H1 (cell line): ENCODE data around the gene CASD1. TPM values are rescaled to one million over a fixed set of nuclear protein-coding genes. Genes with fewer than 3 reads are reported as not detected.

Source experiments
- CREB1 ChIP-seq: IDR thresholded peaks from 2 replicates; pipeline ENCODE4 v1.6.1; 2012; ENCODE audit warnings: inconsistent platforms
- GTF2F1 ChIP-seq: IDR thresholded peaks from 2 replicates; pipeline ENCODE4 v1.6.1; 2012; ENCODE audit warnings: low read depth, low read length, improper control_type of control experiment, borderline replicate concordance
- JUN ChIP-seq: IDR thresholded peaks from 2 replicates; pipeline ENCODE4 v1.6.1; 2011; ENCODE audit warnings: low read depth, mild to moderate bottlenecking, improper control_type of control experiment, low read length
- SIN3A ChIP-seq, 2 experiments: IDR thresholded peaks in 1 of 2; conservative IDR thresholded peaks in 1 of 2; 2 replicates each; pipeline ENCODE4 v1.6.1; 2011 to 2012; ENCODE audit warnings: low read length in 2 of 2, improper control_type of control experiment in 1 of 2, low read depth in 1 of 2, mild to moderate bottlenecking in 1 of 2
- SIRT6 ChIP-seq: IDR thresholded peaks from one replicate; pipeline ENCODE4 v1.7.1; 2012; ENCODE audit warnings: low read length, inconsistent platforms
- SIX5 ChIP-seq: IDR thresholded peaks from 2 replicates; pipeline ENCODE4 v1.6.1; 2011; ENCODE audit warnings: mild to moderate bottlenecking, low read depth, low read length
- SP2 ChIP-seq: IDR thresholded peaks from 2 replicates; pipeline ENCODE4 v1.6.1; 2012; ENCODE audit warnings: mild to moderate bottlenecking, low read length, inconsistent platforms
- TBP ChIP-seq: IDR thresholded peaks from 2 replicates; pipeline ENCODE4 v1.6.1; 2011; ENCODE audit warnings: low read depth, low read length, improper control_type of control experiment
- ZNF274 ChIP-seq: IDR thresholded peaks from 2 replicates; pipeline ENCODE4 v1.7.0; 2012; ENCODE audit warnings: low read length, borderline replicate concordance; ENCODE audit errors: extremely low read depth
- polyA plus RNA-seq, 7 experiments: library from polyadenylated mRNA; depleted of rRNA in 3 of 7; stranded (reverse) in 5 of 7; unstranded in 2 of 7; fragments of >200 nt in 5 of 7; fragments of 200-250 nt in 2 of 7; gene quantifications; 1 replicate in 5 of 7; 2 replicates in 1 of 7; 4 replicates in 1 of 7; pipeline versions ENCODE4 v1.2.1 to v1.2.3, GENCODE V29; 2011 to 2013; ENCODE audit warnings: missing spikeins in 2 of 7, mixed read lengths in 2 of 7
- total RNA-seq: library from RNA; stranded (reverse); fragmentation: NEBNext Ultra II Directional; extraction: Animal tissue kit (Norgen Biotek cat#: 25700); gene quantifications from 2 replicates; pipeline ENCODE4 v1.2.1, GENCODE V29; 2021
- TF ChIP-seq, protein P1 (sequence below): fragments of 300-600 bp; sonication (generic); IDR thresholded peaks from 2 replicates; pipeline ENCODE4 v1.7.1; 2012; ENCODE audit warnings: low read length, moderate library complexity, mild to moderate bottlenecking, inconsistent platforms; ENCODE audit not compliant: insufficient replicate concordance

CASD1 gene
- total and polyA plus RNA-seq, 2 of the 8 experiments (the other 6 are each of a cell fraction or from before 2014, with no cell fraction given): 14.2 to 18.8 TPM

- TF ChIP-seq, protein P1, sequence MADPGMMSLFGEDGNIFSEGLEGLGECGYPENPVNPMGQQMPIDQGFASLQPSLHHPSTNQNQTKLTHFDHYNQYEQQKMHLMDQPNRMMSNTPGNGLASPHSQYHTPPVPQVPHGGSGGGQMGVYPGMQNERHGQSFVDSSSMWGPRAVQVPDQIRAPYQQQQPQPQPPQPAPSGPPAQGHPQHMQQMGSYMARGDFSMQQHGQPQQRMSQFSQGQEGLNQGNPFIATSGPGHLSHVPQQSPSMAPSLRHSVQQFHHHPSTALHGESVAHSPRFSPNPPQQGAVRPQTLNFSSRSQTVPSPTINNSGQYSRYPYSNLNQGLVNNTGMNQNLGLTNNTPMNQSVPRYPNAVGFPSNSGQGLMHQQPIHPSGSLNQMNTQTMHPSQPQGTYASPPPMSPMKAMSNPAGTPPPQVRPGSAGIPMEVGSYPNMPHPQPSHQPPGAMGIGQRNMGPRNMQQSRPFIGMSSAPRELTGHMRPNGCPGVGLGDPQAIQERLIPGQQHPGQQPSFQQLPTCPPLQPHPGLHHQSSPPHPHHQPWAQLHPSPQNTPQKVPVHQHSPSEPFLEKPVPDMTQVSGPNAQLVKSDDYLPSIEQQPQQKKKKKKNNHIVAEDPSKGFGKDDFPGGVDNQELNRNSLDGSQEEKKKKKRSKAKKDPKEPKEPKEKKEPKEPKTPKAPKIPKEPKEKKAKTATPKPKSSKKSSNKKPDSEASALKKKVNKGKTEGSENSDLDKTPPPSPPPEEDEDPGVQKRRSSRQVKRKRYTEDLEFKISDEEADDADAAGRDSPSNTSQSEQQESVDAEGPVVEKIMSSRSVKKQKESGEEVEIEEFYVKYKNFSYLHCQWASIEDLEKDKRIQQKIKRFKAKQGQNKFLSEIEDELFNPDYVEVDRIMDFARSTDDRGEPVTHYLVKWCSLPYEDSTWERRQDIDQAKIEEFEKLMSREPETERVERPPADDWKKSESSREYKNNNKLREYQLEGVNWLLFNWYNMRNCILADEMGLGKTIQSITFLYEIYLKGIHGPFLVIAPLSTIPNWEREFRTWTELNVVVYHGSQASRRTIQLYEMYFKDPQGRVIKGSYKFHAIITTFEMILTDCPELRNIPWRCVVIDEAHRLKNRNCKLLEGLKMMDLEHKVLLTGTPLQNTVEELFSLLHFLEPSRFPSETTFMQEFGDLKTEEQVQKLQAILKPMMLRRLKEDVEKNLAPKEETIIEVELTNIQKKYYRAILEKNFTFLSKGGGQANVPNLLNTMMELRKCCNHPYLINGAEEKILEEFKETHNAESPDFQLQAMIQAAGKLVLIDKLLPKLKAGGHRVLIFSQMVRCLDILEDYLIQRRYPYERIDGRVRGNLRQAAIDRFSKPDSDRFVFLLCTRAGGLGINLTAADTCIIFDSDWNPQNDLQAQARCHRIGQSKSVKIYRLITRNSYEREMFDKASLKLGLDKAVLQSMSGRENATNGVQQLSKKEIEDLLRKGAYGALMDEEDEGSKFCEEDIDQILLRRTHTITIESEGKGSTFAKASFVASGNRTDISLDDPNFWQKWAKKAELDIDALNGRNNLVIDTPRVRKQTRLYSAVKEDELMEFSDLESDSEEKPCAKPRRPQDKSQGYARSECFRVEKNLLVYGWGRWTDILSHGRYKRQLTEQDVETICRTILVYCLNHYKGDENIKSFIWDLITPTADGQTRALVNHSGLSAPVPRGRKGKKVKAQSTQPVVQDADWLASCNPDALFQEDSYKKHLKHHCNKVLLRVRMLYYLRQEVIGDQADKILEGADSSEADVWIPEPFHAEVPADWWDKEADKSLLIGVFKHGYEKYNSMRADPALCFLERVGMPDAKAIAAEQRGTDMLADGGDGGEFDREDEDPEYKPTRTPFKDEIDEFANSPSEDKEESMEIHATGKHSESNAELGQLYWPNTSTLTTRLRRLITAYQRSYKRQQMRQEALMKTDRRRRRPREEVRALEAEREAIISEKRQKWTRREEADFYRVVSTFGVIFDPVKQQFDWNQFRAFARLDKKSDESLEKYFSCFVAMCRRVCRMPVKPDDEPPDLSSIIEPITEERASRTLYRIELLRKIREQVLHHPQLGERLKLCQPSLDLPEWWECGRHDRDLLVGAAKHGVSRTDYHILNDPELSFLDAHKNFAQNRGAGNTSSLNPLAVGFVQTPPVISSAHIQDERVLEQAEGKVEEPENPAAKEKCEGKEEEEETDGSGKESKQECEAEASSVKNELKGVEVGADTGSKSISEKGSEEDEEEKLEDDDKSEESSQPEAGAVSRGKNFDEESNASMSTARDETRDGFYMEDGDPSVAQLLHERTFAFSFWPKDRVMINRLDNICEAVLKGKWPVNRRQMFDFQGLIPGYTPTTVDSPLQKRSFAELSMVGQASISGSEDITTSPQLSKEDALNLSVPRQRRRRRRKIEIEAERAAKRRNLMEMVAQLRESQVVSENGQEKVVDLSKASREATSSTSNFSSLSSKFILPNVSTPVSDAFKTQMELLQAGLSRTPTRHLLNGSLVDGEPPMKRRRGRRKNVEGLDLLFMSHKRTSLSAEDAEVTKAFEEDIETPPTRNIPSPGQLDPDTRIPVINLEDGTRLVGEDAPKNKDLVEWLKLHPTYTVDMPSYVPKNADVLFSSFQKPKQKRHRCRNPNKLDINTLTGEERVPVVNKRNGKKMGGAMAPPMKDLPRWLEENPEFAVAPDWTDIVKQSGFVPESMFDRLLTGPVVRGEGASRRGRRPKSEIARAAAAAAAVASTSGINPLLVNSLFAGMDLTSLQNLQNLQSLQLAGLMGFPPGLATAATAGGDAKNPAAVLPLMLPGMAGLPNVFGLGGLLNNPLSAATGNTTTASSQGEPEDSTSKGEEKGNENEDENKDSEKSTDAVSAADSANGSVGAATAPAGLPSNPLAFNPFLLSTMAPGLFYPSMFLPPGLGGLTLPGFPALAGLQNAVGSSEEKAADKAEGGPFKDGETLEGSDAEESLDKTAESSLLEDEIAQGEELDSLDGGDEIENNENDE: no peak
- no peak for TF ChIP-seq SIX5
- TF ChIP-seq SIRT6: no peak
- TF ChIP-seq SP2: no peak
- no peak for TF ChIP-seq SIN3A (conservative IDR thresholded peaks at IDR 0.05 in 1 of 2, IDR thresholded peaks at IDR 0.05 in 1 of 2; ENCODE audit: low read depth in 1 of 2, low read length in 2 of 2)
- no peak for TF ChIP-seq GTF2F1
- TF ChIP-seq JUN: no peak
- no peak for TF ChIP-seq TBP
- no peak for TF ChIP-seq ZNF274
- TF ChIP-seq CREB1: no peak
Observed at GRCh38 chr7:94492601-94493000, 17.0 kb upstream of the CASD1 start (continued).
